Brain pericyte (primary cell): ENCODE results near the gene MTRR.

Source experiments
- DNase-seq: peaks from one replicate; pipeline ENCODE4 v3.0.0-alpha.2; 2012; ENCODE audit warnings: low read depth, low spot score

MTRR gene

DNA sequence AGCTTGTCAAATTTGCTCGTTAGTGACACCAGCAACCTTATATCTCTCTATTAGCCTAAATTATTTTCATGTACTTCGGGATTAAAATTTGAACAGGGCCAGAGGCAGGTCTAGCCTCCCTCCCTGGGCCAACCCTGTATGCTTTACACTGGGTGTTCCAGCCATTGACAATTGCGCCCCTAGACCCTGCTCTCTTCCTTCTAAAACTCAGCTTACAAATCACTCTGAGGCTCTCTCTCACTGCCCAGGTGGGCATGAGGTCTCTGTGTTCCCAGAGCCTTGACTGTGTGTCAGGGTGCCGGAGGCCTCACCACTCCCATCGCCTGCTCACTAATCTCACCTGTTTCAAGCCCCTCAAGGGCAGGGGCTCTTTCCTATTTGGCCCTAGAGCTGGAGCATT, 11.6 kb upstream of the MTRR start:
- DNase-seq: no peak

DNA sequence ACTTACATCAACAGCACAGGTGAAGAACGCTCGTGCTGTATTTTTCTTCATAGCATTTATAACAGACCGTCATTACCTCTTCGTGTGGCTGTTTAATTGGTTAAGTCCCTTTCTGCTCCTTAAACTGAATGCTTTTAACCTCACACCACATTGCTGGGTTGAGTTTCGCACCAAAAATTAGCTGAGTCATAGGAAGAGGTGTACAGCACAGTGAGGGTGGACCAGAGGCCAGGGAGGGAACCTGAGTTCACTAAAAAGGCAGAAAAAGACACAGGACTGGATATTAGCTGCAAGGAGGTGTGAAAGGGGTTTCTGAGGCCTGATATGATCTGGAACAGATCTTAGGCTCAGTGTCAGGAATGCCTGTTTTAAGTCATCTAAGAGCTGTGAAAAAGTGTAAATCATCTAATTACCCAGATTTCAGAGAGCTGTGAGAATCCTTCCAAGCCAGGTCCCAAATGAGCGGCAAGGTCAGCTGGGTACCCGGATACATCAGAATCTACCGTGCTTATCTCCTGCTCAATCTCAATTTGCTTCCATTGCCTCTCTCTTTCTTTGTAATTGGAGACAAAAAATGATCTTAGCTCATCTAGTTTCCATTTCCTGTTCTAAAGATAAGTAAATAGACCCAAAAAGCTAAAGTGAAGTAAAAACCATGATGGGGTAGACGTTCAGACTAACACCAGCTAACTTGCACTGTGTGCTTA, 10.9 kb upstream of the MTRR start:
- no peak for DNase-seq

DNA sequence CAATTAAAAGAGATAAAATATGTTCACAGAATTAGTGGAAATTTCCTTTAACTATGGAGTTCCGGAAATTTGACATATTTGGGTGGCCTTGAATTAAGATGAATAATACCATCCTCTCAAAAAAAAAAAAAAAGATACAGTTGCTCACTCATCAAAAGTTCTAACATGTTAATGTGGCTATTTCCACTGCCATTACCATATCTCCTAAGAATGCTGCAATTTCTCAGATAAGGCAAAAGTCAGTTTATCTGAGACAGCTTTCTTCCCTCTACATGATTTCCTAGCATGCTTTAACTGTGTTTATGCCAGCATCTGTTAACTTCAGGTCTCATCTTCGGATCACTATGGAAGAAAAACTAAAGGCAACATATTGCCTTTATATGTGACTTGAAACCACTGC, 2.8 kb upstream of the MTRR start:
- no peak for DNase-seq

- DNase-seq: no peak
Measured at GRCh38 chr5:7867260-7867659, 1.7 kb upstream of the MTRR start.

DNA sequence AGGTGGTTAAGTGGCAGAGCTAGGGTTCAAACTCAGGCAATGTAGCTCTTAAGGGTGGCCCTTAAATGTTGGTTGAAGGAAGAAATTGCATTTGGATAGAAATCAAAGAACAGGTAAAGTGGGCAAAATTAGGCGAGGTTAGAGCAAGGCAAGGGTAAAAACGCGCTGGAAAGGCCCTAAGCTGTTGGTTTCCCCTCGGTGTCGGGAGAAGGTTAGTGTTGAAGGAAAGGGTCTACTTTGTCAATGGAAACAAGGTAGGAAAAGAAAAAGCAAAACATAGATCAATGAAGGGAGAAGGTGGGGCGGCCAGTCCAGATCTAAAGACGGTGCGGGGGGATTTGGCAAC, 548 bp upstream of the MTRR start:
- no peak for DNase-seq

GRCh38 chr5:7869474-7870136, 657 bp downstream of the MTRR start:
- DNase-seq: no peak

DNA sequence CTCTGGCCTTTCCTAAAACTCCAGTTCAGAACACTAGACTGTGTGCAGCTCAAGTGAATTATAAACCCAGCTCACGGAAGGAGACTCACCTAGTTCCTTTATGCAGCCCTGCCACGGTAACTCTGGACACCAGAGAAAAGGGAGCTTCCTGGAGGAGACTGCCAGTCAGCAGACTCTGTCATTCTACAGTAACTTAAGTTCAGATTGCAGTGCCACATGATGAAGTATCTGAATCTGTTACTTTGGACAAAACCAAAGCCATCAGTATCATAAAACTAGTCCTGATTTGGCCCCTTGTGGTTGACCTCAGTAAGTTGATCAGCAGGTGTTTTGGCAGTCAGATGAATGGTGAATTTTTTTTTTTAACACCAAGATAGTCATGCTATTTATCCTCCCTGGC, 2.7 kb downstream of the MTRR start:
- no peak for DNase-seq

GRCh38 chr5:7872517-7873130, 3.7 kb downstream of the MTRR start:
- no peak for DNase-seq

GRCh38 chr5:7873216-7873615, 4.3 kb downstream of the MTRR start:
- no peak for DNase-seq

DNA sequence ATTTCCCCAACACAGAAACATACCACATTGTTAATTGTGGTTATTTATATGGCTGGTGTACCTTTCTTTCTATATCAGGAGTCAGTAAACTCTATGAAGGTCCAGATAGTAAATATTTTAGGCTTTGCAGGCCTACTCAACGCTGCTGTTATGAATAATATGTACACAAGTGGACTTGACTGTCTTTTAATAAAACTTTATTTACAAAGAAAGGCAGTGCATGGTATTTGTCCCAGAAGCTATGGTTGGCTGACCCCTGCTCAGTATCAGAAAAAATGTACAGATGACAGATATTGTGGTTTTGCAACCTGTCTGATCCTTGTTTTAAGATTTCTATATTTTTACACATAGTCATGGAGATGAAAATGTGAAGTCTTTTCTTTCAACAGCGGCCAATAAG, 5.7 kb downstream of the MTRR start:
- DNase-seq: no peak

DNA sequence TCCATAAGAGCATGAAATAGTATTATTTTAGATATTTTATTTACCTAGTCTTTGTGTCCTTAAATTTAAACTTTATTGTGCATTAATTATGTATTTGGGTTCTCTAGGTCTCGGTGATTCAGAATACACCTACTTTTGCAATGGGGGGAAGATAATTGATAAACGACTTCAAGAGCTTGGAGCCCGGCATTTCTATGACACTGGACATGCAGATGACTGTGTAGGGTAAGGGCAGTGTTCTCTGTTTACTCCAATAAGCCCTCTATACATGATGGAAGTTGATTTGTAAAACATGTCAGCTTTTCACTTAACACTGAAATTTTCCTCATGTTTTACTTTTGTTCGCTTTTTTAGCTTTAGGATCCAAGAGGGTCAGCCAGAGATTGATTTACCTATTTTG, 6.2 kb downstream of the MTRR start:
- DNase-seq: no peak

DNA sequence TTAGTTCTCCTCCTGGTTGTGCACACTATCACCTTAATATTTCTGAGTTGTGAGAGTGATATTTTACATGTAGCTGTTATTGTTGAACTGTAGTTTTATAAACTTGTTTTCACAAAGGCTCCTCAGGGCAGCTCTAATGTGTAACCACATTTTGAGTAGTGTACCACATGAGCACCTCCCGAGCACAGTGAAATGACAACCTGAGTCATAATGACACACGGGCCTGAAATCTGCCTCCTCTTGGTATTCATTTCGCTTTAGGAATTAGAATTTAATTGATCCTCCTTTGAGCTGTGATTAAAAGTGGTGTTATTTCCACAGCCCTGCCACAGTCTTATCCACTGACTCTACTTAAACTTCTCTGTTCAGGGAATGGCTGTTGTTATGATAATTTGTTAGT, 7.9 kb downstream of the MTRR start:
- no peak for DNase-seq

- DNase-seq: no peak
Measured at GRCh38 chr5:7877851-7878250, 8.9 kb downstream of the MTRR start.

DNA sequence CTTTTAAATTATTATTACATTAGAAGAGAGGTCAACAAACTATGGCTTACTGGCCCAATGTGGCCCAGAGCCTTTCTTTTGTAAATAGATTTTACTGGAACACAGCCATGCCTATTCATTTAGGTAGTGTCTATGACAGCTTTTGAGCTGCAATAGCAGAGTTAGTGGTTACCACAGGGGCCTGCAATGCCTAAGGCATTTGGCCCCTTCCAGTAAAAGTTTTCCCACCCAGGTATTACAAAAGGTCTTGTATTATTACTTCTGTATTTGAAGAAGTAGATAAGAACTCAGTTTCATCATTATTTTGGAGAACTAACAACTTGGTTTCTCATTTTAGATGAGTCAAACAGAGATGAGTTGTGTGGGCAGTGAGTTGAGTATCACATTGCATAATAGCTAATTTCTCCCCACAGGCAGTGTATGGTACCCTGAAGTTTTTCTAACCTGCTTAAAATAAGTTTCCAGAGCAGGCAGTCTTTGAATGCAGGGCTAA, 9.5 kb downstream of the MTRR start:
- no peak for DNase-seq

- DNase-seq: no peak
Measured at GRCh38 chr5:7881091-7881490, 12.1 kb downstream of the MTRR start.

GRCh38 chr5:7881816-7882215, 12.9 kb downstream of the MTRR start:
- no peak for DNase-seq

DNA sequence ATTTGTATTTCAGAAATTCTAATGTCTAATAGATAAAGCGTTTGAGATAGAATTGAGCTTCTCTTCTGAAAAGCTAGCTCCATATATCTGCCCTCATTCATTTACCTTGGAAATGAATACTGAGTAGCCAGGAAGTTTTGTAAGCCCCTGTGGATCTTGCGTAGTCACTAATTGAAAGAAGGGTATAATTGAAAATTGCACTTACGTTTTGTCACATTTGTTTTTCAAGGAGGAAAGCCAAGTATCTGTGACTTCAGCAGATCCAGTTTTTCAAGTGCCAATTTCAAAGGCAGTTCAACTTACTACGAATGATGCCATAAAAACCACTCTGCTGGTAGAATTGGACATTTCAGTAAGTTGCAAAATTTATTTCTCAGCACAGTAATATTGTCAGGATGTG, 14.0 kb downstream of the MTRR start:
- no peak for DNase-seq

GRCh38 chr5:7884491-7885267, 15.7 kb downstream of the MTRR start:
- DNase-seq: no peak

GRCh38 chr5:7886849-7887475, 18.0 kb downstream of the MTRR start:
- no peak for DNase-seq

- DNase-seq: no peak
Measured at GRCh38 chr5:7888901-7889300, 20.0 kb downstream of the MTRR start.

DNA sequence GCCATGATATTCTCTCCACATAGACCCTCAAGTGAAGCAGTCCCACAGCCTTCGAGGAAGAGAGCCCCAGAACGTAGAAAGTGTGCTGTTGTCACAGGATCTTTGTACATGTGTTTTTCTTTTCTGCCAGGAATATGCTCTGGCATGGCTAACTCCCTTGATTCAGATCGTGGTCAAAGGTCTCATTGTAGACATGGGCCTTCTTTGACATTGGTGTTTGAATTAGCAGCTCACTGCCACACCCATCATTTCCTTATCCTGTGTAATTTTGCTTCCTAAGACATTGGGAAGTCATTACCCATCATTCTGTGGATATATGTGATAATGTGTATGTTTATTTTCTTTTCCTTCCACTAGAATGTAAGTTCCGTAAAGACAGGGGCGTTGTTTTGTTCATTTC, 25.5 kb downstream of the MTRR start:
- DNase-seq: no peak

DNA sequence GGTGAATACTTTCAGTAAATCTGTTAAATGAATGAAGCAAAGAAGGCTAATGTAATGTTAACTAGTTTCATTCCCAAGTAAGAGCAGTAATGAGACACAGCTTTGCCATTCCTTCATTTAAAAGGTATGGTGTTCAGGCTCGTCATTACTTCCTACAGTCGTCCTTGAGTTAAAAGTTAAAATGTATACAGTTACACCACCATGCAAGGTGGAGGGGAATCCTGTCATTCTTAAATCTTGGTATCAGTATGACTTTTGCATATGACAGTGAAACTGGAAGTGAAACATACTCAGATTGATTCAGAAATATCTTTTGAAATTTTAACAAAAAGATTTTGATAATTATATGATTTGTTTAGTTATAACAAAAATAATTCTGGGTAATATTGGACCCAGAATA, 25.9 kb downstream of the MTRR start:
- no peak for DNase-seq
